Thyroid gland (tissue), 4 donors: ENCODE measurements around the gene AP3S2.

ENCODE experiments used
- POLR2A ChIP-seq, 2 donors: fragments of 450-650 bp; IDR thresholded peaks; one replicate each; pipeline ENCODE4 v1.6.1; 2017; ENCODE audit warnings: antibody characterized with exemption in 2 of 2, mild to moderate bottlenecking in 2 of 2, moderate library complexity in 1 of 2
- TF ChIP-seq, protein P1 (sequence below), 6 experiments: fragments of 200-600 bp in 3 of 6; fragments of 450-650 bp in 3 of 6; sonication (generic) in 3 of 6; IDR thresholded peaks; one replicate each; pipeline ENCODE4 v1.5.1; 2016 to 2019; ENCODE audit warnings: antibody characterized with exemption in 6 of 6, mild to moderate bottlenecking in 2 of 6, inconsistent platforms in 1 of 6, moderate library complexity in 1 of 6

DNA sequence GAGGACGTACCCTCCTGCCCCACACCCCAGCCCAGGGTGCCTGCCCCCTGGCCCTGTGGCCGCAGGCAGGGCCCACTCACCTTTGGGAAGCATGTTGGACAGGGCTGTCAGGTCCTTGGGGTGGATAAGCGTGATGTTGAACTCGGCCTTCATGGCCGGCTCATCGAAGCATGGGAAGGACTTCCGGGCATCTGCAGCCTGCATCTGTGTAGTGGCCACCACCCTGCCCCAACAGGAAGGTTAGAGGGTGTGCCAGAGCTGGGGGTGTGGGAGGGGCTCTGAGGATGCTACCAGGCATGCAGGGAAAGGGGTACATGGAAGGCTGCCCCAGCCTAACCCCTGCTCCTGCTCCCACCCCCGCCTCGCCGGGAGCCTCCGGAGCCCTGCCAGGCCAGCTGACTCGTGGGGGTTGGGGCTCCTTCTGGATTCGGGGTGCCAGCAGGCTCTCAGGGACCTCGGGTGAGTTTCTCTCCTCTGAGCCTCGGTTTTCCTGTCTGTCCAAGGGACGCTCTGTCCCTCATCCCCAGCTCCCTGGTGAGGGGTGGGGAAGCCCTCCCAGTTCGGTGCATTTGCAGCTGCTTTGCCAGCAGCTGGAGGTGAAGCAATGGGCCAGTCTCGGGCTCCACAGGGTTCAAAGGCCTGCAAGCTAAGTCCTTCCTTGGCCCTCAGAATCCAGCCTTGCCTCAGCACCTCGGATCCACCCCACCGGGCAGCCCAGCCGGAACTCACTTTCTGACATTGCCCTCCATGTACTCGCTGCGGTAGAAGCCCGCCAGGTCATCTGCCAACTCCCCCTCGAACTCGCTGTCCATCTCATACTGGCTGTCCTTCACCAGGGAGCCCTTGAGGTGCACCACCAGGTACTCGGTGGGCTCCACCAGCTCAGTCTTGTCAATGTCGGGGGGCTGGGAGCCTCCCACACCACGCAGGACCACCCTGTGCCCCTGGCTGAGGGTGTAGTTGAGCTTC is 88.3 kb downstream of the AP3S2 start:
- TF ChIP-seq, protein P1, sequence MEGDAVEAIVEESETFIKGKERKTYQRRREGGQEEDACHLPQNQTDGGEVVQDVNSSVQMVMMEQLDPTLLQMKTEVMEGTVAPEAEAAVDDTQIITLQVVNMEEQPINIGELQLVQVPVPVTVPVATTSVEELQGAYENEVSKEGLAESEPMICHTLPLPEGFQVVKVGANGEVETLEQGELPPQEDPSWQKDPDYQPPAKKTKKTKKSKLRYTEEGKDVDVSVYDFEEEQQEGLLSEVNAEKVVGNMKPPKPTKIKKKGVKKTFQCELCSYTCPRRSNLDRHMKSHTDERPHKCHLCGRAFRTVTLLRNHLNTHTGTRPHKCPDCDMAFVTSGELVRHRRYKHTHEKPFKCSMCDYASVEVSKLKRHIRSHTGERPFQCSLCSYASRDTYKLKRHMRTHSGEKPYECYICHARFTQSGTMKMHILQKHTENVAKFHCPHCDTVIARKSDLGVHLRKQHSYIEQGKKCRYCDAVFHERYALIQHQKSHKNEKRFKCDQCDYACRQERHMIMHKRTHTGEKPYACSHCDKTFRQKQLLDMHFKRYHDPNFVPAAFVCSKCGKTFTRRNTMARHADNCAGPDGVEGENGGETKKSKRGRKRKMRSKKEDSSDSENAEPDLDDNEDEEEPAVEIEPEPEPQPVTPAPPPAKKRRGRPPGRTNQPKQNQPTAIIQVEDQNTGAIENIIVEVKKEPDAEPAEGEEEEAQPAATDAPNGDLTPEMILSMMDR (IDR thresholded peaks at IDR 0.05): no peak
- no peak for TF ChIP-seq POLR2A (IDR thresholded peaks at IDR 0.05)
